GM12873 (cell line): ENCODE data around the gene TTC28.

Source experiments
- TF ChIP-seq, protein P1 (sequence below): IDR thresholded peaks from 2 replicates; pipeline ENCODE4 v1.5.1; 2012; ENCODE audit warnings: low read depth, mild to moderate bottlenecking, moderate library complexity, low read length, control low read depth; ENCODE audit not compliant: insufficient read depth; ENCODE audit errors: missing control alignments

The TTC28 gene

DNA sequence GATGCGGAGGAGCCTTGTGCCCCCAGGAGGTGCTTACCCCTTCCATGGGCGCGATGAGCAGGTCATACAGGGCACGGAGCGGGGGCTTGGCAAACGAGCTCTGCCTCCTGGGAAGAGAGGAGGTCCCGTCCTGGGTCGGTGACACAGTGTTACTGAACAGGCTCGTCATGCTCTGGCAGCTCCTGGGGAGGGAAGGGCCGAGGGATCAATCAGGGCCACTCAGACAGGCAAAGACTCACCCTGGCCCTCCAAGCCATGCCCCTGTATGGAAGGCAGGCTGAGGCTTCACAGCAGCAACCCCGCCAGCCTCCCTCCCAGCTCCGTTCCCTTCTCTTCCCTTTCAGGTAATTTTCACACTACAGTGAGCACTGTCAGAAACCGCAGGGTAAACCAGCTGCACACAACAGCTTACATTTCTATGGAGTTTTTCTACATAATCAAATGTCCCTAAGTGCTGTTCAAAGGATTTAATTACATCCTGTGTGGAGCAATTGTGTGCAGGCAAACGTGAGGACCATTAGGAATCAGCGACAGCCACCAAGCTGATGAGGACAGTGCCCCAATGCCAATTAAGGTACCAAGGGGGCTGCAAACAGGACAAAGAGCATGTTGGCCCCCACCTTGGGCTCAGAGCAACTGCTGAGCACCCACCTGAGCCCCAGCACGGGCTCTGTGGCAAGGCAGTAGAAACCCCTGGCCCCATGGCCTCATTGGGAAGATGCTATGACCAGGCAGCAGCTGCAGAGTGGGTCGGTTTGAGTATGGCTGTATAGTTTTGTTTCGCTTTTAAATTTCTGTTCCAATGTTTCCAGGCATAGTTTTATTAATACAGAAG, 665.2 kb downstream of the TTC28 start:
- TF ChIP-seq, protein P1, sequence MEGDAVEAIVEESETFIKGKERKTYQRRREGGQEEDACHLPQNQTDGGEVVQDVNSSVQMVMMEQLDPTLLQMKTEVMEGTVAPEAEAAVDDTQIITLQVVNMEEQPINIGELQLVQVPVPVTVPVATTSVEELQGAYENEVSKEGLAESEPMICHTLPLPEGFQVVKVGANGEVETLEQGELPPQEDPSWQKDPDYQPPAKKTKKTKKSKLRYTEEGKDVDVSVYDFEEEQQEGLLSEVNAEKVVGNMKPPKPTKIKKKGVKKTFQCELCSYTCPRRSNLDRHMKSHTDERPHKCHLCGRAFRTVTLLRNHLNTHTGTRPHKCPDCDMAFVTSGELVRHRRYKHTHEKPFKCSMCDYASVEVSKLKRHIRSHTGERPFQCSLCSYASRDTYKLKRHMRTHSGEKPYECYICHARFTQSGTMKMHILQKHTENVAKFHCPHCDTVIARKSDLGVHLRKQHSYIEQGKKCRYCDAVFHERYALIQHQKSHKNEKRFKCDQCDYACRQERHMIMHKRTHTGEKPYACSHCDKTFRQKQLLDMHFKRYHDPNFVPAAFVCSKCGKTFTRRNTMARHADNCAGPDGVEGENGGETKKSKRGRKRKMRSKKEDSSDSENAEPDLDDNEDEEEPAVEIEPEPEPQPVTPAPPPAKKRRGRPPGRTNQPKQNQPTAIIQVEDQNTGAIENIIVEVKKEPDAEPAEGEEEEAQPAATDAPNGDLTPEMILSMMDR, result no peak

DNA sequence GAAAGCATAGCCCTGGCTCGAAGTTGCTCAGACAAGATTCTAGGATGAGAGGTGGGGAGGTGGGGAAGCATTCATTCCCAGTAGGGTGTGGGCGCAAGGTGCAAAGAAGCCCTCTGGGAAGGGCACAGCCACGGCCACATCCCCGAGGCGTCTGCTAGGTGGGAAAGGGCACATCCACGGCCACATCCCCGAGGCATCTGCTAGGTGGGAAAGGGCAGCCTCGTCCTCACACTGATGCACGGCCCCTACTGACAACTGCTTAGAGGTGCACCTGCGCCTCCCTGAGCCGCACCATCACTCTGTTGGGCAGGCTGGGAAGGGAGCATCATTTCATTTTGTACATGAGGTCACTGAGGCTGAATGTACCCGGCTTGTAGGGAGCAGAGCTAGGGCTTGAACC, 666.0 kb downstream of the TTC28 start:
- TF ChIP-seq, protein P1, result no peak

DNA sequence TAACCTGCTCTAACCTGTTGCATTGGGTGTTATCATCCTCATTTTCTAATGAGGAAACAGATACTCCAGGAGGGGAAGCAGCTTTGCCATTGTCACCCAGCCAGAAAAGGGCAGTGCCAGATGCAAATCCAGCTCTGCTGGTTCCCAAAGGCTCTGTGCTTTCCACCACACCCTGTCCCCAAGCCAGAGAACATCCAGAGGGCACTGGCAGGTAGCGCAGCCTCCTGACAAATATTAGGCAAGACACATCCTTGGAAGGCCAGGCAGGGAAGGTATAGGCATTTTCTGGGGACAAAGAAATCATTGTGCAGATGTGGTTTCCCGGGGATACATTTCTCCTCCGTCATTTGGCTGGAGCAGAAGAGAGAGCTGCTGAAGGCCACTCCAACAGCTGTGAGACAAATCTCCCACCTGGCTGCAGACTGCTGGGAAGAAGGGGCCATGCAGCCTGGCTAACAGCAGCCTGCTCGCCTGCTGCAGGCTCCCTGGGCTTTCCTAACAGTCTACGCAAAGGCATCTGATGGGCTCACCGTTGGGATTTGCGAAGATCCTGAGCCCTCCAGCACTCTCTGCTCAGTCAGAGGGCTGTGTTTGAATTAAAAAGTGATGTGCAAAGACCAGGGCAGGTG, 666.7 kb downstream of the TTC28 start:
- TF ChIP-seq, protein P1, result no peak

DNA sequence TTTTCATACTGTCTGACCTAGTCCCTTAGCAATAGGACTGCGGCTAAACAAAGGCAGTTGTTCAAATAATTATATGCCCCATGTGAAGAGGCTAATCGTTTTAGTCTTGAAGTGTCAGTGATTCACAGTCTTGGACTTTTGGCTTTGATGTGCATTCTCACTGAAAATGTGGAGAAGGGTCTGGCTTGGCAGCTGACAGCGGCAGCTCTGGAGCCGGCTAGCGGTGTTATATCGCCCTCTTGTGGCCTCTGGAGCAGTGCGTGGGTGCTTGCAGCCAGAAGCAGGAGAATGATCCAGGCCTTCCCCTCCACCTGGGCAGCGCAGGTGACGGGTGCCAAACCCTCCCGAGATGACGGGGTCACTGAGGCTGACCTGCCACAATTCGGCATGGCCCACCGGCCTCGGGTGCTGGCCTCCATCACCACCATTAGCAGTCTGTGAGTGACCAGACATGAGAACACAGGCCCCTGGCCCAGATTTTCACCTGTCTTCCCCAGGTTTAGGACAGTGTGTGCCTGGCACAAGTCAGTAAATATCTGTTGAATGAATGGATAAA, 670.3 kb downstream of the TTC28 start:
- TF ChIP-seq, protein P1, result peak; percentile 98

DNA sequence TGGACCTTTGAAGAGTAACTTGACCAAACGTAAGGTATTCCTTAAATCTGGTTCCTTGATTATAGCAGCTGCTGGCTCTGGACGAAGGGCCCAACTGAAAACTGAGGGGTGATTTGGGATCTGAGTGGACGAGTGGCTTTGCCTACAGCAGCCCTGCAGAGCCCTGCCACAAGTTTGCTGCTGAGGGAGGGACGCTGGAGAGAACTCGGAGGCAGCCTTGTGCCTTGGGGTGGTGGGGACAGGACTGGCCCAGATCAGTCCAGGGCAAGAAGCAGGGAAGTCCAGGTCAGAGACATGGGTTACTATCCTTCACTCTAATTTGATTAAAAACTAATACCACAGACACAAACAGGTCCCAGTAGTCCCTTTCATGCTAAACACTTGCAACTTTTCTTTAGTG, 671.0 kb downstream of the TTC28 start:
- TF ChIP-seq, protein P1, result no peak

DNA sequence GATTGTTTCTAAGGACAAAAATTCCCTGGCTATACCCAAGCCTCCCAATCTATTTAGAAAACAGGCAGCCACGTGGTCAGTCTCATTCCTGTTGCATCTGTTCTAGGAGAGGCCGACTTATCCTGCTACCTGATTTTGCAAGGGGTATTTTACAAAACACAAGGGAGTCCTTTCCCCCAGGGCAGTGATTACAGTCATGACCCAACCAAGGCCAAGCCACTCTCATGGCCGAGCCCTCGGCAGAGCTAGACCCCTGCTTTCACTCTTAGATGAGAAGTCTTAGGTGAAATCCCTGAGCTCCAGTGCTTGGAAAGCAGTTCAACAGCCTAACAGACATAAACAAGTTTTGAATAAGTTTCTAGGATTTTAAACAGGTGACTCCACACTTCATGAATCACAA, 671.6 kb downstream of the TTC28 start:
- TF ChIP-seq, protein P1, result no peak

DNA sequence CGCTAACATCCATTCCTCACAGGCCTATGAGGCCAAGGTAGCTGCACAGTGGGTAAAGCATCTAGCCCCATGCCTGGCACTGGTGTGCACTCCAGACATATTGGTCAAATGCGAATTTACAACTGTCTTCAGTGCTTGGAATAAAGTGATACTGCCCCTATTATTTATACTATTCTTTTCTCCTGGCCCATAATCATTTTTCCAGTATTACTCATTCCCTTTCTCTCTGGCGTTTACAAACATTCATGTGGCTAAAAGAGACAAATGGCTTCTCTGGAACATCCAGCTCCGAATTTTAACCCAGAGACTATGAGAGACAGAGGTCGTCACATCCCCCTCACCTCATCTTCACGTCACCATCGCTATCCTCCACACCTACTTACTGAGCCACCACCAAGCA, 673.4 kb downstream of the TTC28 start:
- TF ChIP-seq, protein P1, result no peak
